Measurements from ENCODE around the gene STAT5A. TPM values are rescaled to one million over a fixed set of nuclear protein-coding genes. Genes with fewer than 3 reads are reported as not detected.

STAT5A gene
- total RNA-seq, 1 experiment from 2014 or later: 2.4 TPM

DNA sequence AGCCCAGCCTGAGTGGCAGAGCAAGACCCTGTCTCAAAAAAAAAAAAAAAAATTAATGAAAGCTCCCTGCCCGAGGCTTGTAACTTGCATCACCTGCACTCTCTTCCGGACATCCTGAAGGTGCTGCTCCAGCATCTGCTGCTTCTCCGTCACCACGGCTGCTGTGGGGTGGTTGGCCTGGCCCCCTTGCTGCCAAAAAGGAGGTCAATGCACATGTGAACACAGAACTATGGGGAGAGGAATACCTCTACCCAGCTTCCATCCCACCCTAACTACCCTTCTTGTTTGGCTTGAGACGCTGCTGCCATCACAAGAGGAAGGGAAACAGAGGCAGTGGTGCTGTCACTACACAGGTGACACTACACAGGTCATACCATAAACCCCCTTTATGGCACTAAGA is 50.9 kb downstream of the STAT5A start:
- Mint-ChIP-seq H3K4me1 (ENCODE audit: low read depth, unreplicated experiment) (no peaks in the 10 kb centered on the region), H3K36me3 (ENCODE audit: insufficient read depth, unreplicated experiment) (peaks cover 56% of the 10 kb centered on the region), H3K27me3 (ENCODE audit: insufficient read depth, unreplicated experiment) (no peaks in the 10 kb centered on the region), H3K4me3 (ENCODE audit: unreplicated experiment) (no peak overlapping the region), H3K27ac (ENCODE audit: unreplicated experiment) (no peak overlapping the region), H3K9me3 (ENCODE audit: unreplicated experiment) (no peaks in the 10 kb centered on the region)
- no peaks in the 10 kb centered on the region for H3K9me3 ChIP-seq
- H3K27me3 ChIP-seq (replicated peaks; ENCODE audit: control insufficient read depth, insufficient read depth, low read length): no peaks in the 10 kb centered on the region
- intact Hi-C loops (cut with micrococcal nuclease; ENCODE audit: unreplicated experiment): no loop called here
- no TSS peak for BruUV-seq (replicated peaks)
- ChIA-PET CTCF (interaction anchor here (0.5 to 0.9 kb wide), 2 partner anchors 10 to 404 kb away, joined by 3 to 4 read pairs; no protein-coding TSS in a partner anchor), POLR2A (no interaction called here)
- no peak overlapping the region for H3K4me3 ChIP-seq (ENCODE audit: low read depth, low read length)
- TF ChIP-seq, protein P1, sequence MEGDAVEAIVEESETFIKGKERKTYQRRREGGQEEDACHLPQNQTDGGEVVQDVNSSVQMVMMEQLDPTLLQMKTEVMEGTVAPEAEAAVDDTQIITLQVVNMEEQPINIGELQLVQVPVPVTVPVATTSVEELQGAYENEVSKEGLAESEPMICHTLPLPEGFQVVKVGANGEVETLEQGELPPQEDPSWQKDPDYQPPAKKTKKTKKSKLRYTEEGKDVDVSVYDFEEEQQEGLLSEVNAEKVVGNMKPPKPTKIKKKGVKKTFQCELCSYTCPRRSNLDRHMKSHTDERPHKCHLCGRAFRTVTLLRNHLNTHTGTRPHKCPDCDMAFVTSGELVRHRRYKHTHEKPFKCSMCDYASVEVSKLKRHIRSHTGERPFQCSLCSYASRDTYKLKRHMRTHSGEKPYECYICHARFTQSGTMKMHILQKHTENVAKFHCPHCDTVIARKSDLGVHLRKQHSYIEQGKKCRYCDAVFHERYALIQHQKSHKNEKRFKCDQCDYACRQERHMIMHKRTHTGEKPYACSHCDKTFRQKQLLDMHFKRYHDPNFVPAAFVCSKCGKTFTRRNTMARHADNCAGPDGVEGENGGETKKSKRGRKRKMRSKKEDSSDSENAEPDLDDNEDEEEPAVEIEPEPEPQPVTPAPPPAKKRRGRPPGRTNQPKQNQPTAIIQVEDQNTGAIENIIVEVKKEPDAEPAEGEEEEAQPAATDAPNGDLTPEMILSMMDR (IDR thresholded peaks at IDR 0.05; ENCODE audit: insufficient read depth in 1 of 2, low read depth in 1 of 2, low read length in 1 of 2, severe bottlenecking in 1 of 2, unreplicated experiment in 1 of 2): no peak
- DNase-seq: no peak
- H3K4me1 ChIP-seq: no peaks in the 10 kb centered on the region
- no peaks in the 10 kb centered on the region for H3K36me3 ChIP-seq (ENCODE audit: control insufficient read depth, insufficient read depth, low read length)

DNA sequence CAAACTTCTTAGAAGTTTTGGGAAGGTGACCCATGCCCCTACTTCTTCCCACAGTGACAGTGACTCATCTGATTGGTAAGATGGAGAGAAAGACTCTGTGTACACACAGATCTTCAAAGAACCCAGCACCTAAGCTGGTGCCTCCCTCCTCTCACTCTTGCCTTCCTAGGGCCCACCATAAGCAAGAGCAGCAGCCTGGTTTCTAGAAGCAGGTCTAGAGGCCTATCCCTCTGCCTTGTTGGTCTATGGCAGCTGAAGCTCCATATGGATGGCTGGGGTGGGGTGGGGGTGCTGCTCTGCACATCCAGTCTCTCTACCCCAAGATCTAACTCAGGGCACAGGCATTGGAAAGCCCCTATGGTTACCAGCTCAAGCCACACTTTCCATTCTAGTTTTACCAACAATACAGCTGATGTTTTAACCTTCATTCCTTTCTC is 52.4 kb downstream of the STAT5A start:
- H3K27me3 Mint-ChIP-seq (ENCODE audit: insufficient read depth, unreplicated experiment): no peaks in the 10 kb centered on the region
- Histone ChIP-seq H3K36me3 (ENCODE audit: control insufficient read depth, insufficient read depth, low read length) (no peaks in the 10 kb centered on the region), H3K27me3 (replicated peaks; ENCODE audit: control insufficient read depth, insufficient read depth, low read length) (no peaks in the 10 kb centered on the region), H3K9me3 (no peaks in the 10 kb centered on the region), H3K4me3 (ENCODE audit: low read depth, low read length) (no peak overlapping the region), H3K4me1 (no peaks in the 10 kb centered on the region)
- TF ChIP-seq, protein P1 (IDR thresholded peaks at IDR 0.05; ENCODE audit: insufficient read depth in 1 of 2, low read depth in 1 of 2, low read length in 1 of 2, severe bottlenecking in 1 of 2, unreplicated experiment in 1 of 2): no peak
- DNase-seq: no peak
- no peaks in the 10 kb centered on the region for H3K9me3 Mint-ChIP-seq (ENCODE audit: unreplicated experiment)
- BruUV-seq (replicated peaks): no TSS peak
- ChIA-PET CTCF (no interaction called here), POLR2A (interaction anchor here (0.6 kb wide), 2 partner anchors 15 to 174 kb away, joined by 4 read pairs; no protein-coding TSS in a partner anchor)
- H3K36me3 Mint-ChIP-seq (ENCODE audit: insufficient read depth, unreplicated experiment): peaks cover 59% of the 10 kb centered on the region
- intact Hi-C loops (cut with micrococcal nuclease; ENCODE audit: unreplicated experiment): no loop called here
- no peak overlapping the region for H3K27ac Mint-ChIP-seq (ENCODE audit: unreplicated experiment)
- H3K4me1 Mint-ChIP-seq (ENCODE audit: low read depth, unreplicated experiment): no peaks in the 10 kb centered on the region
- no peak overlapping the region for H3K4me3 Mint-ChIP-seq (ENCODE audit: unreplicated experiment)

DNA sequence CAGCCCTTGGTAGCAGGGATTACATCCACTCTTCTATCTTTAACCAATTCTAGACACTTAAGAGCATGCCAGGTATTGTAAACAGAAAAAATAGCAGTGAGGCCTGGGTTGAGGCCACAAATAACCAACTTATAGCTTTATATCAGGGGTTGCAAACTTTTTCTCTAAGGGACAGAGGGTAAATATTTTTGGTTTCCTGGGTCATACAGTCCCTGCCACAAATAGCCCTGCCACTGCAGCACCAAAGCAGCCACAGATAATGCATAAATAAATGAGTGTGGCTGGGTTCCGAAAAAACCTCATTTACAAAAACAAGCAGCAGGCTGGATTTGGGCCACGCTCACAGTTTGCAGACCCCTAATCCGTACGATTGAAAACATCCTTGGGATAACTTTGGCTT is 53.3 kb downstream of the STAT5A start:
- Mint-ChIP-seq H3K27ac (ENCODE audit: unreplicated experiment) (no peak overlapping the region), H3K4me3 (ENCODE audit: unreplicated experiment) (no peak overlapping the region), H3K4me1 (ENCODE audit: low read depth, unreplicated experiment) (no peaks in the 10 kb centered on the region), H3K36me3 (ENCODE audit: insufficient read depth, unreplicated experiment) (peaks cover 62% of the 10 kb centered on the region), H3K27me3 (ENCODE audit: insufficient read depth, unreplicated experiment) (no peaks in the 10 kb centered on the region), H3K9me3 (ENCODE audit: unreplicated experiment) (no peaks in the 10 kb centered on the region)
- BruUV-seq (replicated peaks): no TSS peak
- TF ChIP-seq, protein P1 (IDR thresholded peaks at IDR 0.05; ENCODE audit: insufficient read depth in 1 of 2, low read depth in 1 of 2, low read length in 1 of 2, severe bottlenecking in 1 of 2, unreplicated experiment in 1 of 2): no peak
- intact Hi-C loops (cut with micrococcal nuclease; ENCODE audit: unreplicated experiment): no loop called here
- no peak for DNase-seq
- POLR2A ChIA-PET: no interaction called here
- no peaks in the 10 kb centered on the region for H3K36me3 ChIP-seq (ENCODE audit: control insufficient read depth, insufficient read depth, low read length)
- no peaks in the 10 kb centered on the region for H3K4me1 ChIP-seq
- no peaks in the 10 kb centered on the region for H3K27me3 ChIP-seq (replicated peaks; ENCODE audit: control insufficient read depth, insufficient read depth, low read length)
- H3K4me3 ChIP-seq (ENCODE audit: low read depth, low read length): no peak overlapping the region
- no peaks in the 10 kb centered on the region for H3K9me3 ChIP-seq
- CTCF ChIA-PET: no interaction called here

Measured in Caco-2 (cell line).